SK-N-SH (cell line): ENCODE results near the gene INPP5E. TPM values are rescaled to one million over a fixed set of nuclear protein-coding genes. Genes with fewer than 3 reads are reported as not detected.

Experiments
- CTCF ChIA-PET: fragments of 300-600, 350-600 bp; formaldehyde crosslinking; extraction: SDS; loops from one replicate; lab custom pipeline; 2021; lab: Yijun Ruan, JAX
- POLR2A ChIA-PET: fragments of 350-600 bp; sonication (Branson Sonifier 250); formaldehyde crosslinking; extraction: SDS; loops from one replicate; lab custom pipeline; 2020; ENCODE audit warnings: antibody characterized with exemption, inconsistent platforms; lab: Yijun Ruan, JAX
- DNase-seq: peaks from one replicate; pipeline ENCODE4 v3.0.0; 2012
- H2AFZ ChIP-seq: fragments of 200-600 bp; sonication (generic); 2 replicates; pipeline ENCODE4 v1.8.1; 2016; ENCODE audit warnings: antibody characterized with exemption, mild to moderate bottlenecking, low read depth
- H3F3A ChIP-seq: fragments of 200-600 bp; sonication (generic); replicated peaks from 2 replicates; pipeline ENCODE3; 2016; ENCODE audit warnings: antibody characterized with exemption, mild to moderate bottlenecking; ENCODE audit not compliant: insufficient read depth
- H3K27ac ChIP-seq, 2 experiments: fragments of 200-500 bp in 1 of 2; fragments of 200-600 bp in 1 of 2; sonication (Bioruptor generic) in 1 of 2; sonication (generic), shearing (Covaris generic) in 1 of 2; 2 replicates each; pipeline versions ENCODE4 v1.5.1 to v1.6.1; 2014 to 2016; ENCODE audit warnings: low read depth in 2 of 2, inconsistent platforms in 1 of 2, low read length in 1 of 2, mild to moderate bottlenecking in 1 of 2, mixed read lengths in 1 of 2
- H3K27me3 ChIP-seq: fragments of 200-600 bp; sonication (generic), shearing (Covaris generic); 2 replicates; pipeline ENCODE4 v1.6.1; 2016; ENCODE audit warnings: mixed run types; ENCODE audit not compliant: insufficient read depth
- H3K36me3 ChIP-seq, 2 experiments: fragments of 200-500 bp in 1 of 2; fragments of 200-600 bp in 1 of 2; sonication (Bioruptor generic) in 1 of 2; sonication (generic) in 1 of 2; replicated peaks in 1 of 2; 2 replicates each; pipeline versions ENCODE3 to v1.5.1; 2014 to 2016; ENCODE audit warnings: low read length in 1 of 2, mild to moderate bottlenecking in 1 of 2; ENCODE audit not compliant: insufficient read depth in 2 of 2, control insufficient read depth in 1 of 2
- H3K4me1 ChIP-seq, 2 experiments: fragments of 200-500 bp in 1 of 2; fragments of 200-600 bp in 1 of 2; sonication (Bioruptor generic) in 1 of 2; sonication (generic), shearing (Covaris generic) in 1 of 2; 2 replicates each; pipeline versions ENCODE4 v1.5.1 to v1.6.1; 2014 to 2016; ENCODE audit warnings: low read depth in 1 of 2, low read length in 1 of 2, mixed run types in 1 of 2; ENCODE audit not compliant: insufficient read depth in 2 of 2, control insufficient read depth in 1 of 2
- H3K4me2 ChIP-seq: fragments of 200-600 bp; sonication (generic), shearing (Covaris generic); 2 replicates; pipeline ENCODE4 v1.6.1; 2017; ENCODE audit warnings: mixed run types
- H3K4me3 ChIP-seq, 2 experiments: fragments of 200-500 bp in 1 of 2; fragments of 200-600 bp in 1 of 2; sonication (Bioruptor generic) in 1 of 2; sonication (generic), shearing (Covaris generic) in 1 of 2; 2 replicates each; pipeline versions ENCODE4 v1.5.1 to v1.8.1; 2014 to 2016; ENCODE audit warnings: low read depth in 2 of 2, inconsistent platforms in 1 of 2, low read length in 1 of 2, mild to moderate bottlenecking in 1 of 2, mixed read lengths in 1 of 2, moderate library complexity in 1 of 2
- H3K79me2 ChIP-seq: fragments of 200-600 bp; sonication (generic); 2 replicates; pipeline ENCODE4 v1.8.1; 2017; ENCODE audit warnings: mild to moderate bottlenecking; ENCODE audit not compliant: insufficient read depth
- H3K9ac ChIP-seq: fragments of 200-600 bp; sonication (generic); 2 replicates; pipeline ENCODE4 v1.6.1; 2017; ENCODE audit warnings: mixed run types
- H3K9me2 ChIP-seq: fragments of 200-600 bp; sonication (generic); 2 replicates; pipeline ENCODE4 v1.6.1; 2017; ENCODE audit warnings: mixed run types
- H3K9me3 ChIP-seq: fragments of 200-600 bp; sonication (generic); 2 replicates; pipeline ENCODE4 v1.6.1; 2017; ENCODE audit warnings: mixed run types, mild to moderate bottlenecking, moderate library complexity
- H4K20me1 ChIP-seq: fragments of 200-600 bp; sonication (generic); 2 replicates; pipeline ENCODE4 v1.6.1; 2017; ENCODE audit warnings: mild to moderate bottlenecking, mixed run types; ENCODE audit not compliant: insufficient read depth
- CHD2 ChIP-seq: fragments of 150-350 bp; IDR thresholded peaks from 2 replicates; pipeline ENCODE4 v1.6.1; 2018; ENCODE audit warnings: low read length; ENCODE audit not compliant: partially characterized antibody
- ELF1 ChIP-seq: IDR thresholded peaks from 2 replicates; pipeline ENCODE4 v1.4.0; 2012
- MXI1 ChIP-seq: IDR thresholded peaks from 2 replicates; pipeline ENCODE4 v1.6.1; 2012; ENCODE audit warnings: mild to moderate bottlenecking, low read depth, low read length, improper control_type of control experiment
- NFIC ChIP-seq: IDR thresholded peaks from 2 replicates; pipeline ENCODE4 v1.4.0; 2012; ENCODE audit warnings: borderline replicate concordance
- SIN3A ChIP-seq: IDR thresholded peaks from 2 replicates; pipeline ENCODE4 v1.6.1; 2012; ENCODE audit warnings: low read depth, mild to moderate bottlenecking, low read length, moderate library complexity, borderline replicate concordance
- TAF1 ChIP-seq: IDR thresholded peaks from 2 replicates; pipeline ENCODE4 v1.6.1; 2012; ENCODE audit warnings: low read depth, mild to moderate bottlenecking, low read length, moderate library complexity, borderline replicate concordance
- TCF12 ChIP-seq: IDR thresholded peaks from 2 replicates; pipeline ENCODE4 v1.4.0; 2012
- WGBS: methylation state at CpG from one replicate; pipeline ENCODE4 v1.1.6; 2017; ENCODE audit warnings: low lambda C conversion rate; 5-methylcytosine and 5-hydroxymethylcytosine counted together
- polyA plus RNA-seq, 3 experiments: library from polyadenylated mRNA; depleted of rRNA; stranded (reverse); fragments of >200 nt; gene quantifications; 2 replicates each; pipeline ENCODE4 v1.2.3, GENCODE V29; 2012
- TF ChIP-seq, protein P1 (sequence below): IDR thresholded peaks from 2 replicates; pipeline ENCODE4 v1.6.1; 2012; ENCODE audit warnings: mild to moderate bottlenecking, low read depth, low read length, moderate library complexity
- TF ChIP-seq, protein P2 (sequence below): IDR thresholded peaks from 2 replicates; pipeline ENCODE4; 2012
- TF ChIP-seq, protein P3 (sequence below): fragments of 200-600 bp; sonication (generic); IDR thresholded peaks from 2 replicates; pipeline ENCODE4 v1.6.1; 2017; ENCODE audit warnings: antibody characterized with exemption, mild to moderate bottlenecking, moderate library complexity
- TF ChIP-seq, protein P4 (sequence below): fragments of 150-350 bp; IDR thresholded peaks from 2 replicates; pipeline ENCODE4 v1.6.1; 2017; ENCODE audit warnings: antibody characterized with exemption, low read length, low read depth, borderline replicate concordance

The INPP5E gene
- polyA plus RNA-seq, 1 of the 3 experiments (the other 2 are of a cell fraction), result 12.8 TPM

DNA sequence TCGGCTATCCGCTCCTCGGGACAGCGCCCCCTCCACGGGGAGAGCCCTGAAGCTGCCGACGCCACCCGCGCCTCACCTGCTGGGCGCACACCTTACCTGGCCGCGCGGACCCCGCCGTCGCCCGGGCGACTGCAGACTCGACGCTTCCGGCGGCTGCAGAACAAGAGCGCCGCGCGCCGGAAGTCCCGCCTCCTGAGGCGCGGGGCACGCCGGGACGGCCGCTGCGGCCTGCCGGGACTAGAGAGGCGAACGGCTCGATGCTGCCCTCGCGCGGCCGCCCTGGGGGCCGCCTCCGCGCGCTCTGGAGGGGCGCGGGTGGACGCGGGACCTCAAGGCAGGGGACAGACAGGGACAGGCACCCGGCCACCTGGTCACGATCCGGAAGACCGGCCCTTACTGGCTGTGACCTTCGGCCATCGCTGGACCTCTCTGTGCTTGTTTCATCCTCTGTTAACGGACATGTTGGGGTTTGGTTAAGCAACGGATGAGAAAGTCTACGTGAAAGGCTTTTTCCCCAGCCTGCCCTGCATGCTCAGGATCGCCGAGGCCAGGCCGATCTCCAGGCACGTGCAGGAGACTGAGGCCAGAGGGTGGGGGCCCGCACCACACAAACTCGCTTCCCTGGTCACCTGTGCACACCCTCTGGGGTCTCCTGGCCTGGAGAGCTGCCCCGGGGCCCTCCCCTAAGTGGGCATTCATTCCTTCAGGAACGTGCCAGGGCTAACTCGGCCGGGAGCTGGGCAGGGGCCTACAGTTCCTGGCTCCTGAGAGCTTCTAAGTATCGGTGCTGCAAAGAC lies 39.4 kb downstream of the INPP5E start, which contains the start of gene SNAPC4 (continued):
- TF ChIP-seq, protein P1, sequence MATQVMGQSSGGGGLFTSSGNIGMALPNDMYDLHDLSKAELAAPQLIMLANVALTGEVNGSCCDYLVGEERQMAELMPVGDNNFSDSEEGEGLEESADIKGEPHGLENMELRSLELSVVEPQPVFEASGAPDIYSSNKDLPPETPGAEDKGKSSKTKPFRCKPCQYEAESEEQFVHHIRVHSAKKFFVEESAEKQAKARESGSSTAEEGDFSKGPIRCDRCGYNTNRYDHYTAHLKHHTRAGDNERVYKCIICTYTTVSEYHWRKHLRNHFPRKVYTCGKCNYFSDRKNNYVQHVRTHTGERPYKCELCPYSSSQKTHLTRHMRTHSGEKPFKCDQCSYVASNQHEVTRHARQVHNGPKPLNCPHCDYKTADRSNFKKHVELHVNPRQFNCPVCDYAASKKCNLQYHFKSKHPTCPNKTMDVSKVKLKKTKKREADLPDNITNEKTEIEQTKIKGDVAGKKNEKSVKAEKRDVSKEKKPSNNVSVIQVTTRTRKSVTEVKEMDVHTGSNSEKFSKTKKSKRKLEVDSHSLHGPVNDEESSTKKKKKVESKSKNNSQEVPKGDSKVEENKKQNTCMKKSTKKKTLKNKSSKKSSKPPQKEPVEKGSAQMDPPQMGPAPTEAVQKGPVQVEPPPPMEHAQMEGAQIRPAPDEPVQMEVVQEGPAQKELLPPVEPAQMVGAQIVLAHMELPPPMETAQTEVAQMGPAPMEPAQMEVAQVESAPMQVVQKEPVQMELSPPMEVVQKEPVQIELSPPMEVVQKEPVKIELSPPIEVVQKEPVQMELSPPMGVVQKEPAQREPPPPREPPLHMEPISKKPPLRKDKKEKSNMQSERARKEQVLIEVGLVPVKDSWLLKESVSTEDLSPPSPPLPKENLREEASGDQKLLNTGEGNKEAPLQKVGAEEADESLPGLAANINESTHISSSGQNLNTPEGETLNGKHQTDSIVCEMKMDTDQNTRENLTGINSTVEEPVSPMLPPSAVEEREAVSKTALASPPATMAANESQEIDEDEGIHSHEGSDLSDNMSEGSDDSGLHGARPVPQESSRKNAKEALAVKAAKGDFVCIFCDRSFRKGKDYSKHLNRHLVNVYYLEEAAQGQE, result 0 out of 2 replicates have a peak, but pooled peaks have one; percentile 11
- TF ChIP-seq ELF1, result peak; percentile 58
- TF ChIP-seq CHD2, result peak; percentile 71
- TF ChIP-seq, all 33 proteins: peak for 14

DNA sequence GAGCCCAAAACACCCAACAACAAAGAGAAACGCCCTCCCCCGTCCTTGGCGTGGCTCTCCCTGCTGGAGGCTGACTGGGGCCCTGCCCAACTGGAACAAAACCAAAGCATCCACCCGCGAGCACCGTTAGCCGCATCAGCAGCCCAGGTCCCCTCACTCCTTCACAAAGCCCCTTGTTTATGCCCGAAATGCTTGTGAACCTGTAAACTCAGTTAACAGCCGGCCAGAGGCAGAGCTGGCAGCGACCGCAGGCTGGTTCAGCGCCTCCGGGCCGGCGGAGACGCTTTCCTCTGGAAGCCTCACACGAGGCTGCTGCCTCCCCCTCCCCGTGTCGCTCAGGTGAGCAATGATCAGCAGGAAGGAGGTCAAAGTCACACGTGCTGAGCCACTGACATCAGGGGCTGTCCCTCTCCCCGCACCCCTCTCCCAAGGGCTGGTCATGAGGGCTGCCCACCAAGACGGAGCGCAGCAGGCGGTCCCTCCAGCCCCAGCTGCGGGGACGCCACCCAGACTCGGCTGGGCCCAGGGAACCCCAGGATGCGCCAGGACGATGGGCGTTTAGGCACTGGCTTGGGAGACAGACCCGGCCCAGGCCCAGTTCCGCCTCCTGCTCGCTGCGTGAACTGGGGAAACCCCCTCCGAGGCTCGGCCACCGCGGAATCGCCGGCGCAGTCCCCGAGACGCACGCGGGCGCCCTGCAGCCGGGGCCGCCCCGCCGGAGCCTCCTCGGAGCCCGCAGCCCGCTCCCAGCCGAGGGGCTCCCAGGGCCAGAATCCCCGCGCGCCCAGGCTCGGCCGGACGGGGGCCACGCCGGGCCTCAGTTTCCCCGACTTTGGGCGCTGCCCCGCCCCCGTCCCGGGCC lies 40.2 kb downstream of the INPP5E start:
- Histone ChIP-seq H3K4me2 (peak overlapping the region; percentile 97), H2AFZ (no peak overlapping the region; the same call in 1 of the 2 replicates), H3K79me2 (peaks cover 32% of the 10 kb centered on the region), H3K9me2 (no peaks in the 10 kb centered on the region), H3K9ac (peak overlapping the region; percentile 83), H3K4me3 (peak overlapping the region; percentile 85 to 99), H3K9me3 (no peaks in the 10 kb centered on the region), H3F3A (peaks cover 10% of the 10 kb centered on the region), H4K20me1 (peaks cover 5% of the 10 kb centered on the region; the same call in 1 of the 2 replicates), H3K36me3 (peaks cover 19 to 67% of the 10 kb centered on the region in 2 experiments), H3K27me3 (no peaks in the 10 kb centered on the region), H3K4me1 (peaks cover 3 to 19% of the 10 kb centered on the region in 2 experiments; a peak in 2 of 4 replicates), H3K27ac (peak overlapping the region in 1 of 2 experiments; percentile 60; a peak in 2 of 4 replicates)
- peak; percentile 61 for DNase-seq
- CTCF ChIA-PET, result interaction anchor here (0.7 to 6.8 kb wide), 11 partner anchors 9 to 309 kb away, joined by 3 to 42 read pairs (median 9); partner anchors contain the start of genes CARD9, DNLZ, ENTR1 and PMPCA
- WGBS, result 2% methylated on average over 37 of the region's 67 CpGs
- TF ChIP-seq TAF1, result no peak
- TF ChIP-seq NFIC, result no peak
- TF ChIP-seq MXI1, result 0 out of 2 replicates have a peak, but pooled peaks have one; percentile 13
- TF ChIP-seq TCF12, result no peak
- TF ChIP-seq, protein P2, sequence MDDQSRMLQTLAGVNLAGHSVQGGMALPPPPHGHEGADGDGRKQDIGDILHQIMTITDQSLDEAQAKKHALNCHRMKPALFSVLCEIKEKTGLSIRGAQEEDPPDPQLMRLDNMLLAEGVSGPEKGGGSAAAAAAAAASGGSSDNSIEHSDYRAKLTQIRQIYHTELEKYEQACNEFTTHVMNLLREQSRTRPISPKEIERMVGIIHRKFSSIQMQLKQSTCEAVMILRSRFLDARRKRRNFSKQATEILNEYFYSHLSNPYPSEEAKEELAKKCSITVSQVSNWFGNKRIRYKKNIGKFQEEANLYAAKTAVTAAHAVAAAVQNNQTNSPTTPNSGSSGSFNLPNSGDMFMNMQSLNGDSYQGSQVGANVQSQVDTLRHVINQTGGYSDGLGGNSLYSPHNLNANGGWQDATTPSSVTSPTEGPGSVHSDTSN, result no peak
- TF ChIP-seq, protein P3, sequence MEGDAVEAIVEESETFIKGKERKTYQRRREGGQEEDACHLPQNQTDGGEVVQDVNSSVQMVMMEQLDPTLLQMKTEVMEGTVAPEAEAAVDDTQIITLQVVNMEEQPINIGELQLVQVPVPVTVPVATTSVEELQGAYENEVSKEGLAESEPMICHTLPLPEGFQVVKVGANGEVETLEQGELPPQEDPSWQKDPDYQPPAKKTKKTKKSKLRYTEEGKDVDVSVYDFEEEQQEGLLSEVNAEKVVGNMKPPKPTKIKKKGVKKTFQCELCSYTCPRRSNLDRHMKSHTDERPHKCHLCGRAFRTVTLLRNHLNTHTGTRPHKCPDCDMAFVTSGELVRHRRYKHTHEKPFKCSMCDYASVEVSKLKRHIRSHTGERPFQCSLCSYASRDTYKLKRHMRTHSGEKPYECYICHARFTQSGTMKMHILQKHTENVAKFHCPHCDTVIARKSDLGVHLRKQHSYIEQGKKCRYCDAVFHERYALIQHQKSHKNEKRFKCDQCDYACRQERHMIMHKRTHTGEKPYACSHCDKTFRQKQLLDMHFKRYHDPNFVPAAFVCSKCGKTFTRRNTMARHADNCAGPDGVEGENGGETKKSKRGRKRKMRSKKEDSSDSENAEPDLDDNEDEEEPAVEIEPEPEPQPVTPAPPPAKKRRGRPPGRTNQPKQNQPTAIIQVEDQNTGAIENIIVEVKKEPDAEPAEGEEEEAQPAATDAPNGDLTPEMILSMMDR, result no peak
- TF ChIP-seq, protein P4, sequence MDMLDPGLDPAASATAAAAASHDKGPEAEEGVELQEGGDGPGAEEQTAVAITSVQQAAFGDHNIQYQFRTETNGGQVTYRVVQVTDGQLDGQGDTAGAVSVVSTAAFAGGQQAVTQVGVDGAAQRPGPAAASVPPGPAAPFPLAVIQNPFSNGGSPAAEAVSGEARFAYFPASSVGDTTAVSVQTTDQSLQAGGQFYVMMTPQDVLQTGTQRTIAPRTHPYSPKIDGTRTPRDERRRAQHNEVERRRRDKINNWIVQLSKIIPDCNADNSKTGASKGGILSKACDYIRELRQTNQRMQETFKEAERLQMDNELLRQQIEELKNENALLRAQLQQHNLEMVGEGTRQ, result no peak
- TF ChIP-seq, protein P1, result no peak
- TF ChIP-seq SIN3A, result no peak; the same call in 1 of the 2 replicates
- POLR2A ChIA-PET, result interaction anchor here (4.0 kb wide), 1 partner anchor 25 kb away, joined by 21 read pairs; the partner anchor contains the start of gene CARD9
